Measurements from ENCODE around the gene ZBTB20. TPM values are rescaled to one million over a fixed set of nuclear protein-coding genes. Genes with fewer than 3 reads are reported as not detected.
"Not testable (repeated sequence)": the region's sequence is repeated elsewhere in the genome, so short reads cannot be mapped to it uniquely, and the experiment has no call there.

The ZBTB20 gene
- 100 to 1,000 TPM; 112 to 120 TPM for total RNA-seq

DNA sequence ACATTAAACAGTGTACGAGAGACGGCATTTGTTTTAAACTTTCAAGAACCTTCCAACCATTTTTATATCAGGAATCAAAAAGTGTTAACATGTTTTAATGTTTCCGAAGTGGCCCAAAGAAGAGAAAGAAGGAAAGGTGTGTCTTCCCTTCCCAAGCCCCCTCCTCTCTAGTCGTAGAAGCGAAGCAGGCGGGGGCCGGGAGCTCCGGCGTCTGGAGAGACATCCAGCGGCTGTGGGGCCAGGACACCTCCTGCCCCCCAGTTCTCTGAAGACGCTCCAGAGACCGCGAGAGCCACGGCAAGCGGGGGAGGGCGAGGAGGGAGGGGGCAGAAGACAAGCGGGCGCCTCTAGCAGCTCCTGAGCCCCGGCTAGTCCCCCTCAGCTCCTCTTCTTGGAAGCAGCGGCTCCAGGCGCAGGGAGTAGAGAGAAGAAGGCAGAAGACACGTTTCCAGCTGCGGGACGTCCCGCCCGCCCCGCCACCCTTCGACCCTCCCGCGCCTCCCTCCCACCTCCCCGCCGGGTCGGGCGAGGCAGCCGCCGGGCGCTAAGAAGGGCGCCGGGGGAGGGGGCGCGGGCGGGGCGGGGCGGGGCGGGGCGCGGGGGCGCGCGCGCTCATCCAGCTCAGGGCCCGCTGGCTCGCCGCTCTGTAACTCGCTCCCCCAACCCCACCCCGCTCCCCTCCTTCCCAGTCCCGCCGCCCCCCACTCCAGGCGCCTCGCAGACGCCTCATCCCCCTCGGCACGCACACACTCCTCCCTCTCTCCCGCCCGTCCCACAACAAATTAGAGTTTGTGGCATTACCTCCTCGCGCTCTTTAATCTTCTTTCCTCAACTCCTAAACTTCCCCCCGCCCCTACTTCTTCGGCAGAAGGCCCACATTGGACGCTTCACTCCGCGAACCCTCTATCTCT, at the start of gene ZBTB20:
Gene ZBTB20, minus strand, starts transcription at position 871 of the 911 bp plus-strand sequence.
- Histone ChIP-seq H3K27ac (peak within 1 kb of the TSS; percentile 94 to 98), H3K4me1 (ENCODE audit: control insufficient read depth in 1 of 2, low read depth in 2 of 2) (peaks cover 11 to 18% of the 10 kb centered on the region in 2 donors), H3K4me3 (peak within 1 kb of the TSS; percentile 95), H3K27me3 (replicated peaks; ENCODE audit: insufficient read depth) (no peaks in the 10 kb centered on the region), H3K36me3 (no peaks in the 10 kb centered on the region), H3K9me3 (no peaks in the 10 kb centered on the region)
- TF ChIP-seq, protein P1, sequence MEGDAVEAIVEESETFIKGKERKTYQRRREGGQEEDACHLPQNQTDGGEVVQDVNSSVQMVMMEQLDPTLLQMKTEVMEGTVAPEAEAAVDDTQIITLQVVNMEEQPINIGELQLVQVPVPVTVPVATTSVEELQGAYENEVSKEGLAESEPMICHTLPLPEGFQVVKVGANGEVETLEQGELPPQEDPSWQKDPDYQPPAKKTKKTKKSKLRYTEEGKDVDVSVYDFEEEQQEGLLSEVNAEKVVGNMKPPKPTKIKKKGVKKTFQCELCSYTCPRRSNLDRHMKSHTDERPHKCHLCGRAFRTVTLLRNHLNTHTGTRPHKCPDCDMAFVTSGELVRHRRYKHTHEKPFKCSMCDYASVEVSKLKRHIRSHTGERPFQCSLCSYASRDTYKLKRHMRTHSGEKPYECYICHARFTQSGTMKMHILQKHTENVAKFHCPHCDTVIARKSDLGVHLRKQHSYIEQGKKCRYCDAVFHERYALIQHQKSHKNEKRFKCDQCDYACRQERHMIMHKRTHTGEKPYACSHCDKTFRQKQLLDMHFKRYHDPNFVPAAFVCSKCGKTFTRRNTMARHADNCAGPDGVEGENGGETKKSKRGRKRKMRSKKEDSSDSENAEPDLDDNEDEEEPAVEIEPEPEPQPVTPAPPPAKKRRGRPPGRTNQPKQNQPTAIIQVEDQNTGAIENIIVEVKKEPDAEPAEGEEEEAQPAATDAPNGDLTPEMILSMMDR (IDR thresholded peaks at IDR 0.05): no peak
- DNase-seq (ENCODE audit: low spot score) (peak; percentile 3), ATAC-seq (ENCODE audit: insufficient number of reproducible peaks, low FRiP score, low read depth) (peak; percentile 2)

DNA sequence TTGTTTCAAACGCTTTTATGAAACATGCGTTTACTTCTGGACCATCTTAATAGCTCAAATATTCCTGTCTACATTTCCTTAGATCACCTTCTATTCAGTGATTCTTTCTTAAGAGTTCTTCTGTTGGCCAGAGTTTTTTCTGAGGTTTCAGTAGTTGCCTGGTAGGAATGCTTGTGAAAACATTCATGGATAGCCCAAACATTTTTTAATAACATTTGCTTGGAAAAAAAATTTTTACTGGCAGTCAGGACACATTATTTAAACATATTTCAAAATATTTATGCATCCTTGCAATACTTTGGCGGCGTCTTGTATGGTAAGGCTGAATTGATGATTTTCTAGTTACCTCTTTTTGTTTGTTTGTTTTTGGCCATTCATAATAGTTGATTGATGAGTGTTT, 47.4 kb upstream of the ZBTB20 start:
- DNase-seq (ENCODE audit: low spot score) (no peak), ATAC-seq (ENCODE audit: insufficient number of reproducible peaks, low FRiP score, low read depth) (no peak)
- H3K36me3 ChIP-seq: no peaks in the 10 kb centered on the region
- no peak overlapping the region for H3K4me3 ChIP-seq
- H3K27me3 ChIP-seq (replicated peaks; ENCODE audit: insufficient read depth): no peaks in the 10 kb centered on the region
- no peaks in the 10 kb centered on the region for H3K9me3 ChIP-seq
- no peaks in the 10 kb centered on the region for H3K4me1 ChIP-seq (ENCODE audit: control insufficient read depth in 1 of 2, low read depth in 2 of 2)
- H3K27ac ChIP-seq: no peak overlapping the region
- TF ChIP-seq, protein P1 (IDR thresholded peaks at IDR 0.05): no peak

DNA sequence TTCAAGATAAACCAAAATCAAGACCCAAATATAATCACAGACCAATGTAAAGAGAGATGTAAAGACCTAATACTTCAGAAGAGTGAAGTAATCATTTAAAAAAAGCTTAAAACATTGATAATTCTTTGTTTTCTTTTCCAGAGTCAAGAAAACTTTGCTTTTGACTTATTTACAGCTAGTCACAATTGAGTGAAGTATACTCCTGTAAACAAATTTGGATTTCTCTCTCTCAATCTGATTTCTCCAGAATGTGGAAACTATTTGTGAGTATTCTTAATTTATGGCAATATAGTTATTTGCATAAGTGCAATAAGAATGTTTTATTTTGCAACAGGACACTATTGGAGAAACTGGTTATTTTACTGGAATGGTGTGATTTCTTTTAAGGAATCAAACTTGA, 43.7 kb upstream of the ZBTB20 start:
- no peak for ATAC-seq (ENCODE audit: insufficient number of reproducible peaks, low FRiP score, low read depth)
- no peak for DNase-seq (ENCODE audit: low spot score)
- Histone ChIP-seq H3K36me3 (no peaks in the 10 kb centered on the region), H3K4me1 (ENCODE audit: control insufficient read depth in 1 of 2, low read depth in 2 of 2) (no peaks in the 10 kb centered on the region), H3K9me3 (no peaks in the 10 kb centered on the region), H3K27ac (no peak overlapping the region), H3K27me3 (replicated peaks; ENCODE audit: insufficient read depth) (no peaks in the 10 kb centered on the region), H3K4me3 (no peak overlapping the region)
- TF ChIP-seq, protein P1 (IDR thresholded peaks at IDR 0.05): no peak

DNA sequence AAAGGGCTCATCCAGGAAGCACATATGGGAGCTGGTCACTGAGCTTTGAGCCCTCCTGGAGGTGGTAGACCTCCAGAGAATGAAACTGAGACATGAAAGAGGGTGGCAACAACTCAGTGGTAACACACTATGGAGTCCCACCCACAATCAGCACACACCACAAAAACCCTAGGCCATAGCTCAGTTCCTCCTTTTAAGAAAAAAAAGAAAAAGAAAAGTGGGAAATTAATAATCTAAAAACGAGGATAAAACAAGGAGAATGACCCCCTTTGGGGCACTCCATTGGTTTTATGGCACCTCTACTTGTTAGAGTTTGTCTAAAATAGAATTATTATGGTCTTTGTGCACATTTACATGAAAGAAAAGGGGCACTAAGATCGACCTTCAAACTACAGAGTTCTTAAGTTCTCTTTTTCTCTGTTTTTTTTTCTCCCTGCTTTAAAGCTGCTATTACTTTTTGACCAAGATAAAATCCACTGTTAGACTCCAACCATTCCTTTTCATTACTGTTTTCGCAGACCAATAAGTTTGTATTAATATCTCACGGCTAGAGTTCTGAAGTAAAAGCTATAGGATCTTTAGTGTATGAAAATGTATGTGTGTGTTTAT, 40.2 kb upstream of the ZBTB20 start:
- TF ChIP-seq, protein P1 (IDR thresholded peaks at IDR 0.05): no peak
- no peak for ATAC-seq (ENCODE audit: insufficient number of reproducible peaks, low FRiP score, low read depth)

DNA sequence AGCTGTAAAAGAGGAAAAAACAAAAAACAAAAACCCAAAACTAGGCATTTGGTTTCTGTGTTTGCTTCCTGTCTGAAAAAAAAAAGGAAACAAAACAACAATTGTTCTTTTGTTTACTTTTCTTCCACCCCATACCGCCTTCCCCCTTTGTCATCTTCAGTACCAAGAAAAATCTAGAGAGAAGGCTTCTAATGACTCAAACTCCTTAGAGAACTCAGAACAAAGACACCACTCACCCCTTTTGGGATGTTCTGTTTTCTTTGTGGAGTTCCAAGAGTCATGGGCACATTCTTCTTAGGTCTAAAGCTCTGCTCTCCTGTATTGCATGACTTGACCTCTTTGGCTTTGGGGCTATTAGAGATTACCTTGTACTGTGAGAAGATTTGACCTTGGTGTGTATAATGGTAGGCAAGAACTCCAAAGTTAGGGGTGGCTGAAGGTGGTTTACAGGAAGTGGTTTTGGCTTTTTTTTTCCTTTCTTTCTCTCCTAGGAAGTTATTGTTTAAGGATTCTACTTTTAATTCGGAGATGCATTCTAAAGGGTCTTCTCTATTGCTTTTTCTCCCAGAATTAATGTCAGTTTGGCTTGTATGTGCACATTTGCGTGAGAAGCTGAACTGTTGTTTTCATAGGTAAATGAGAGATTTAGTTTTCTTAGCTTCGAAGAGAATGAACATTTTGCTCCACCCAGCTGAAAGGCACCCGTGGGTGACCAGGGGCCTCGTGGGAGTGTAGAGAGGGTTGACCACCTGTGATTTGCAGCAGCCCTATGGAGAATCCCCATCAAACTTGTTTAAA, 39.5 kb upstream of the ZBTB20 start:
- TF ChIP-seq, protein P1 (IDR thresholded peaks at IDR 0.05): no peak
- no peak overlapping the region for H3K27ac ChIP-seq
- no peaks in the 10 kb centered on the region for H3K9me3 ChIP-seq

More for the DNA sequence above, 40.2 kb upstream of the ZBTB20 start:
- no peaks in the 10 kb centered on the region for H3K9me3 ChIP-seq
- no peaks in the 10 kb centered on the region for H3K36me3 ChIP-seq
- H3K4me3 ChIP-seq: no peak overlapping the region
- H3K27me3 ChIP-seq (replicated peaks; ENCODE audit: insufficient read depth): no peaks in the 10 kb centered on the region
- no peaks in the 10 kb centered on the region for H3K4me1 ChIP-seq (ENCODE audit: control insufficient read depth in 1 of 2, low read depth in 2 of 2)
- H3K27ac ChIP-seq: no peak overlapping the region
- no peak for DNase-seq (ENCODE audit: low spot score)

DNA sequence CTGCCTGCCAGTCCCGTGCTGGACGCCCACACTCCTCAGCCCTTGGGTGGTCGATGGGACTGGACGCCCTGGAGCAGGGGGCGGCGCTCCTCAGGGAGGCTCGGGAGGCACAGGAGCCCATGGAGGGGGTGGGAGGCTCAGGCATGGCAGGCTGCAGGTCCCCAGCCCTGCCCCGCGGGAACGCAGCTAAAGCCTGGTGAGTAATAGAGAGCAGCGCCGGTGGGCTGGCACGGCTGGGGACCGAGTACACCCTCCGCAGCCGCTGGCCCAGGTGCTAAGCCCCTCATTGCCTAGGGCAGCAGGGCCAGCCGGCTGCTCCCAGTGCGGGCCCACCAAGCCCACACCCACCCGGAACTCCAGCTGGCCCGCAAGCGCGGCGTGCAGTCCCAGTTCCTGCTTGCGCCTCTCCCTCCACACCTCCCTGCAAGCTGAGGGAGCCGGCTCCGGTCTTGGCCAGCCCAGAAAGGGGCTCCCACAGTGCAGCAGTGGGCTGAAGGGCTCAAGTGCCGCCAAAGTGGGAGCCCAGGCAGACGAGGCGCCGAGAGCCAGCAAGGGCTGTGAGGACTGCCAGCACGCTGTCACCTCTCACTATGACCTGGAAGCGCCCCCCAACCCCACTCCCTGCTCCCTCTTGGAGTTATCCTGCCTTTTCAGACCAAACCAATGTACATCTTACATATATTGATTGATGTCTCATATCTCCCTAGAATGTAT, 37.9 kb upstream of the ZBTB20 start:
- not testable (repeated sequence) for DNase-seq (ENCODE audit: low spot score); H3K27ac ChIP-seq; H3K36me3 ChIP-seq; H3K4me1 ChIP-seq (ENCODE audit: control insufficient read depth in 1 of 2, low read depth in 2 of 2); H3K9me3 ChIP-seq; ATAC-seq (ENCODE audit: insufficient number of reproducible peaks, low FRiP score, low read depth); H3K27me3 ChIP-seq (replicated peaks; ENCODE audit: insufficient read depth); H3K4me3 ChIP-seq

More for the DNA sequence above, 39.5 kb upstream of the ZBTB20 start:
- DNase-seq (ENCODE audit: low spot score) (no peak), ATAC-seq (ENCODE audit: insufficient number of reproducible peaks, low FRiP score, low read depth) (no peak)
- Histone ChIP-seq H3K27me3 (replicated peaks; ENCODE audit: insufficient read depth) (no peaks in the 10 kb centered on the region), H3K36me3 (no peaks in the 10 kb centered on the region), H3K4me3 (no peak overlapping the region), H3K4me1 (ENCODE audit: control insufficient read depth in 1 of 2, low read depth in 2 of 2) (no peaks in the 10 kb centered on the region)

DNA sequence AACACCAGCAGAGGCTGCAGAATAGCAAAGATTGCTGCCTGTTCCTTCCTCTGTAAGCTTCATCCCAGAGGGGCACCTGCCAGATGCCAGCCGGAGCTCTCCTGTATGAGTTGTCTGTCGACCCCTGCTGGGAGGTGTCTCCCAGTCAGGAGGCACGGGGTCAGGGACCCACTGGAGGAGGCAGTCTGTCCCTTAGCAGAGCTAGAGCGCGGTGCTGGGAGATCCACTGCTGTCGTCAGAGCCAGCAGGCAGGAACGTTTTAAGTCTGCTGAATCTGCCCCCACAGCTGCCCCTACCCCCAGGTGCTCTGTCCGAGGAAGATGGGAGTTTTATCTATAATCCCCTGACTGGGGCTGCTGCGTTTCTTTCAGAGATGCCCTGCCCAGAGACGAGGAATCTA, 31.8 kb upstream of the ZBTB20 start:
- not testable (repeated sequence) for ATAC-seq (ENCODE audit: insufficient number of reproducible peaks, low FRiP score, low read depth); DNase-seq (ENCODE audit: low spot score); H3K9me3 ChIP-seq; H3K4me1 ChIP-seq (ENCODE audit: control insufficient read depth in 1 of 2, low read depth in 2 of 2); H3K27me3 ChIP-seq (replicated peaks; ENCODE audit: insufficient read depth); H3K27ac ChIP-seq; H3K4me3 ChIP-seq; H3K36me3 ChIP-seq
